Lower leg skin (tissue), 3 donors: ENCODE results near the gene PATJ.
"Not testable (repeated sequence)": the region's sequence is repeated elsewhere in the genome, so short reads cannot be mapped to it uniquely, and the experiment has no call there.

Experiments
- POLR2A ChIP-seq, 2 donors: fragments of 450-650 bp; IDR thresholded peaks; one replicate each; pipeline ENCODE4 v1.6.1; 2016 to 2017; ENCODE audit warnings: antibody characterized with exemption in 2 of 2, mild to moderate bottlenecking in 1 of 2, moderate library complexity in 1 of 2
- TF ChIP-seq, protein P1 (sequence below), 3 donors: fragments of 450-650 bp; IDR thresholded peaks; one replicate each; pipeline ENCODE4 v1.5.1; 2016; ENCODE audit warnings: antibody characterized with exemption in 3 of 3, mild to moderate bottlenecking in 3 of 3, moderate library complexity in 2 of 3

DNA sequence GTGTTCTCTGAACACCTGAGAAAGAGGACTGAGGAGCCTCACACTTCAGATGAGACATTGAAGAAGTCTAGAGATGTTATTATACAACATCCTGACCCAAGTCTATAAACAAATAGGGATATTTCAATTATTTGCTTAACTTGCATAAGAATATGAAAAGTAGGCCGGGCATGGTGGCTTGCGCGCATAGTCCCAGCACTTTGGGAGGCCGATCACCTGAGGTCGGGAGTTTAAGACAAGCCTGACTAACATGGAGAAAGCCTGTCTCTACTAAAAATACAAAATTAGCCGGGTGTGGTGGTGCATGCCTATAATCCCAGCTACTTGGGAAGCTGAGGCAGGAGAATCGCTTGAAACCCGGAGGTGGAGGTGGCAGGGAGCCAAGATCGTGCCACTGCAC lies 478.2 kb downstream of the PATJ start:
- TF ChIP-seq, protein P1, sequence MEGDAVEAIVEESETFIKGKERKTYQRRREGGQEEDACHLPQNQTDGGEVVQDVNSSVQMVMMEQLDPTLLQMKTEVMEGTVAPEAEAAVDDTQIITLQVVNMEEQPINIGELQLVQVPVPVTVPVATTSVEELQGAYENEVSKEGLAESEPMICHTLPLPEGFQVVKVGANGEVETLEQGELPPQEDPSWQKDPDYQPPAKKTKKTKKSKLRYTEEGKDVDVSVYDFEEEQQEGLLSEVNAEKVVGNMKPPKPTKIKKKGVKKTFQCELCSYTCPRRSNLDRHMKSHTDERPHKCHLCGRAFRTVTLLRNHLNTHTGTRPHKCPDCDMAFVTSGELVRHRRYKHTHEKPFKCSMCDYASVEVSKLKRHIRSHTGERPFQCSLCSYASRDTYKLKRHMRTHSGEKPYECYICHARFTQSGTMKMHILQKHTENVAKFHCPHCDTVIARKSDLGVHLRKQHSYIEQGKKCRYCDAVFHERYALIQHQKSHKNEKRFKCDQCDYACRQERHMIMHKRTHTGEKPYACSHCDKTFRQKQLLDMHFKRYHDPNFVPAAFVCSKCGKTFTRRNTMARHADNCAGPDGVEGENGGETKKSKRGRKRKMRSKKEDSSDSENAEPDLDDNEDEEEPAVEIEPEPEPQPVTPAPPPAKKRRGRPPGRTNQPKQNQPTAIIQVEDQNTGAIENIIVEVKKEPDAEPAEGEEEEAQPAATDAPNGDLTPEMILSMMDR (IDR thresholded peaks at IDR 0.05): not testable (repeated sequence)
- TF ChIP-seq POLR2A (IDR thresholded peaks at IDR 0.05): not testable (repeated sequence)
